Measurements from ENCODE around the gene ADCK2.
"Not testable (repeated sequence)": the region's sequence is repeated elsewhere in the genome, so short reads cannot be mapped to it uniquely, and the experiment has no call there.

Gene ADCK2

GRCh38 chr7:140672382-140673062 lies at the start of gene ADCK2:
Gene ADCK2, plus strand, starts transcription at chr7:140672945. Its CDS starts 386 bp downstream, at chr7:140673331.
- peak; percentile 59 for DNase-seq (ENCODE audit: low spot score)

- no peak for DNase-seq (ENCODE audit: low spot score)
These were observed 48.8 kb upstream of the ADCK2 start for GRCh38 chr7:140623980-140624379.

DNA sequence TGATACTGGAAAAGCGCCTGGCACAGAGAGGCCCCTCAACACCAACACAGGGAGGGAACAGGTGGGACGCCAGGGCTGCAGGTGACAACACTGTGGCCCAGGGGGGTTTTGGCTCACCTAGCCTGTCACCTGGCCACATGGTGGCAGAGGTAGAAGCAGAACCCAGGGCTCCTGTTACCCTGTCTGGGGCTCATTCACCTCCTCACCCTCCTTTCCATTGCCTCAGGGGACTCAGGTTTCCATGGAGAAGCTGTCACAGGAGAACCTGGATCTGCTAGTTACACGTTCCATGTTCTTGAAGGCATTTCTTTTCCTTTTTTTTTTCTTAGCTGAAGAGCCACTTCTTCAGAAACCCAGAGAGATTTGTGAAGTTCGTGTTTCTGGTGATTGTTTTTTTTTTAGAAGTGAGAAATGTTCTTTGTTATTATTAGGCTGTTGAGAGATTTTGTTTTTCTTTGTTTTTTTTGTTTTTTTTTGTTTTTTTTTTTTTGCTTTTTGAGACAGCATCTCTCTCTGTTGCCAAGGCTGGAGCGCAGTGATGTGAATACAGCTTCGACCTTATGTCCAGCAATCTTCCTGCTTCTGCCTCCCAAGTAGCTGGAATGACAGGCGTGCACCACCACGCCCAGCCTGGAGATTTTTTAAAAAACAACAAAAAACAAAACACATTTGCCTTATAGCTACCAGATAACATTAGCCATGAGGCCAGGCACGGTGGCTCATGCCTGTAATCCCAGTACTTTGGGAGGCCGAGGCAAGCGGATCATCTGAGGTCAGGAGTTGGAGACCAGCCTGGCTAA lies 48.2 kb upstream of the ADCK2 start:
- DNase-seq (ENCODE audit: low spot score) = no peak

DNA sequence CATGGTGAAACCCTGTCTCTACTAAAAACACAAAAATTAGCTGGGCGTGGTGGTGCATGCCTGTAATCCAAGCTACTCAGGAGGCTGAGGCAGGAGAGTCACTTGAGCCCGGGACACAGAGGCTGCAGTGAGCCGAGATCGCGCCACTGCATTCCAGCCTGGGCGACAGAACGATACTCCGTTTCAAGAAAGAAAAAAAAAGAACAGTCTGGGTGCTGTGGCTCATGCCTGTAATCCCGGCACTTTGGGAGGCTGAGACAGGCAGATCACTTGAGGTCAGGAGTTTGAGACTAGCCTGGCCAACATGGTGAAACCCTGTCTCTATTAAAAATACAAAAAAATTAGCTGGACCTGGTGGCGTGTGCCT lies 47.6 kb upstream of the ADCK2 start:
- not testable (repeated sequence) for DNase-seq (ENCODE audit: low spot score)

- DNase-seq (ENCODE audit: low spot score) = peak; percentile 99
These were observed 46.6 kb upstream of the ADCK2 start for GRCh38 chr7:140625908-140626868.

DNA sequence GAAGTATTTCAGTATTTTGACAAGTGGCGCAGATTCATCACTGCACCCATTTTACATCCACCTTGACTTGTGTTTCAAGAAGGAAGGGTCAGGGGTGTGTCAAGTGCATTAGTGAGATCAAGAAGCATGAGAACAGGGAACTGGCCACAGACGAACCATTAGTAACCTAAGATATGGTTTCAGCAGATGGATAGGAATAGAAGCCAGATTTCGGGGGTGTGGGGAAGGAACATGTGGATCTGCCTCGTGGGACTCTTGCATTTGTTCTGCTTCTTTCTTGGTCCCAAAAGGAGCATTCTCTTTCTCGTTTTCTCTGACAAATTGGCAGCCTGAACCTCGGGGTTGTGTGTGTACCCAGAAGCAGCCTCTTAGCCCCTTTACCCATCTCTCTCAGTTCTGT lies 41.7 kb upstream of the ADCK2 start:
- DNase-seq (ENCODE audit: low spot score) = no peak

GRCh38 chr7:140631602-140632001 lies 41.1 kb upstream of the ADCK2 start:
- DNase-seq (ENCODE audit: low spot score) = no peak

- no peak for DNase-seq (ENCODE audit: low spot score)
These were observed 37.4 kb upstream of the ADCK2 start for GRCh38 chr7:140635345-140635744.

DNA sequence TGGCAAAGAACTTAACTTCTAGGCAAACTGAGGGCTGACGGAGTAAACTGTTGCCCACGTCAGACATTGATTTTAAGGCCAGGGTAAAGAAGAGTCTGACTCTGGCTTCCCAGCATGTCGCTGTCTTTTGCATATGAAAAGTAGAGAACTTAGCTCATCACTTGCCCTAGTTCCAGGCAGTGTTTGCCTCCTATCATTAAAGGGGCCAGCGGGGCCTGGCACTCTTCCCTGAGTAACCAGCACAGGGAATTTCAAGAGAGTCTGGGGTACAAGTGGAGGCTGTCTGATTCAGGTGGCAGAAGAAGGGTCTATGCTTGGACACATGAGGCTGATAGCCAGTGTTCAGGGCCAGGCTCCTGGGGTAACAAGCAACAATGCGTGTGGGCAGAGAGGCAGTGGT lies 36.9 kb upstream of the ADCK2 start:
- DNase-seq (ENCODE audit: low spot score) = no peak

DNA sequence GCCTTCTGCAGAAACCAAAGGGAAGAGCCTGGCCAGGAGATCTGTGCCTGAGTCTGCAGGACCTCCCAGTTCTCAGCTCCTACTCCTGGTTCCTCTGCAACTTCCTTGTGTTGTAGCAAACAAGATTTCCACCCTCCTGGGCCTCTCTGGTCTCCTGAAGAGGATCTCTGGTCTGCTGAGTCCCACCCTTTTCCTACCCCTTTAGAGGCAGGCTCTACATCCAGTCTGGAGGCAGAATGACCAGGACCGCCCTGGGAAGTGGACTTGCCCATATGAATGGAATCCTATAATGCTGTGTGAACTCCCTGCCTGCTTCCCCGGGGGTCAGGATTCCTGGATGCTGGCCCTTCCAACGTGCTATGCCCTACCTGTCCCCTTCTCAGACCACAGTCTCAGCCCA lies 35.3 kb upstream of the ADCK2 start:
- DNase-seq (ENCODE audit: low spot score) = no peak

GRCh38 chr7:140638173-140638791 lies 34.5 kb upstream of the ADCK2 start:
- peak; percentile 61 for DNase-seq (ENCODE audit: low spot score)

- peak; percentile 51 for DNase-seq (ENCODE audit: low spot score)
These were observed 33.2 kb upstream of the ADCK2 start for GRCh38 chr7:140639366-140640053.

GRCh38 chr7:140640060-140640637 lies 32.6 kb upstream of the ADCK2 start:
- DNase-seq (ENCODE audit: low spot score) = peak; percentile 44

GRCh38 chr7:140640727-140641523 lies 31.8 kb upstream of the ADCK2 start, which contains the start of gene DENND2A:
Gene DENND2A, minus strand, starts transcription at chr7:140640813. Its CDS starts 38,416 bp downstream, at chr7:140602397.
- DNase-seq (ENCODE audit: low spot score) = peak; percentile 64

DNA sequence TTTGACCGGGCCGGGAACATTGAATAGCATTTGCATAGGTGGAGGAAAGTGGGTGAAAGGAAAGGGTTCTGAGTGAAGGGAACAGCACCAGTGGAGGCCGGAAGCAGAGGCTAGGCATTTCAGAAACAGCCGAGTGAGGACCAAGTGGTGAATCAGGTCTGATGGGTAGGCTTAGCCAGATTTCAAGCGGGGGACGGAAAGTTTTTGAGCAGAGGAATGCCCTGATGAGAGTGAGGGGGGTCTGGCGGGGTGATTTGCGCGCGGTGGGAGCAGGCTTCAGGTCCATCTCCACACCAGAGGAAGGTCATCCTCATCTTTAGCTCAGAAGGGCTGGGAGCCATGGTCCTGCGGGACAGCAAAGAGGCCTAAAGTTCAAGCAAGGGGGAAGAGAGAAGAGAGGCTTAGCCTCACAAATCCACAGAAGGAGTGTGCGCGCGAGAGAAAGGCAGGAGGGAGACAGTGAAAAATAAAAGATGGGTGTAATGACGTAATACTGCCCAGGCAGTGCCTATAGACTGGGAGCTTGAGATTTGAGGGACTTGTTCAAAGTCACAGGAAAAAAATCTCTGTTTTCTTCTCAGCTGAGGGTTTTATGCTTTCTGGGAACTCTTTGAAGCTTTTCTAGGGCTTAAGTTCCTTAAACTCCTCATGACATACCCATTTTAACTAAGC lies 31.1 kb upstream of the ADCK2 start:
- peak; percentile 37 for DNase-seq (ENCODE audit: low spot score)

DNA sequence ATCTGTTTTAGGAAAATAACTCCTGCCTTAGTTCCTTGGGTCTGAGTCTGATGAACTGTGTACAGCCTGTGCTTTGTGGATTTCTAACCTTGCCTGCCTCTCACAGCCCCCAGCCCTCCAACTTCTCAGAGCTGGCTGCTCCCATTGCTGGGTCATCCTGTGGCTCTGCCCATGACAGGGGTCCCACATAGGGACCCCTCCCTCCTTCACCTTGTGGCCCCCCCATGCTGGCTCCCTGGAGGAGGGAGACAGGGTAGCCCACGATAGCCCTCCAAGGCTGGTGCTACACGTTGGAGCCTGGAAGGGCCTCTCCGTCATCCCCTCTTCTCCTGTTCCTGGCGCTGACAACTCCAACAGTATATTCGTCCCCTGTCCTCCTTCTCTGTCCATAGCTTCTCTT lies 29.3 kb upstream of the ADCK2 start:
- DNase-seq (ENCODE audit: low spot score) = no peak

DNA sequence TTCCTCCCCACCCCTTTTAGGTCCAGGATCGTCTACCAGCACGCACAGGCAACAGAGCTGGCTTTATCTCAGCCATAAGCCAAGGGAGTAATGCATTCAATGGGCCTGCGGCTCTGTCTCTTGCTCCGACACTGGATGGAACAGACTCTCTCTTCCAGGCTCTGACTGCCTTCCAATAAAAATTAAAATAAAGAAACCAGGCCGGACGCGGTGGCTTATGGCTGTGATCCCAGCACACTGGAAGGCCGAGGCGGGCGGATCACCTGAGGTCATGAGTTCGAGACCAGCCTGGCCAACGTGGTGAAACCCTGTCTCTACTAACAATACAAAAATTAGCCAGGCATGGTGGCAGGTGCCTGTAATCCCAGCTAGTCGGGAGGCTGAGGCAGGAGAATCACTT lies 28.0 kb upstream of the ADCK2 start:
- not testable (repeated sequence) for DNase-seq (ENCODE audit: low spot score)

DNA sequence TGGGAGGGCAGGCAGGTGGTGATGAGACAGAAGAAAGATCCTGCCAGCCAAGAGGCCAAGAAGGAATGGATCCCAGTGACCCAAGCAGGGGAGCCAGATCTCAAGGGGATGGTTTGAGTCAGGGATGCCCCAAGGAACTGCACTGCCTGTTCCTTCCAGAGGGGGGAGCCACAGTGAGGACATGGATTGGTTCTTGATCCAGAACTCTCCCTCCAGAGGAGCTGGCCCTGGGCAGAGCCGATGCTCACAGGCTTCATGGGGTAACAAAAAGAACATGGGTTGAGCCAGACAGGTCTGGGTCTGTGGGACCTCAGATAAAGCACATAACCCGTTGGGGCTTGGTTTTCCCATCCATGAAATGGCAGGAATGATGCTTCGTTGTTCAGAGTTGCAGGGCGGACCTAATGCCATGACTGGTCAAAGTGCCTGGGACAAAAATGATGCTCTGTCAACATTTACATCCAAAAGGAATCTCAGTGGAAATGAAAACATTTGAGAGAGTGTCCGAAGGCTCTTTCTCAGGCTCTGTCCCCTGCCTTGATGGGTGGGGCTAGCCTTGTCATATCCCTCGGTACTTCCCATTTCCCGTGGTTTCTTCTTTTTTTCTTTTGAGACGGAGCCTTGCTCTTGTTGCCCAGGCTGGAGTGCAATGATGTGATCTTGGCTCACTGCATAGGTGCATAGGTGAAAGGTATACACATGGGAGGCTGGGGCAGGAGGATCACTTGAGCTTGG lies 27.4 kb upstream of the ADCK2 start:
- no peak for DNase-seq (ENCODE audit: low spot score)
